NCI-H524 (cell line): Measurements from ENCODE around the gene TMEM54.
A peak's percentile ranks its signal among the peaks of the same experiment; 100 is the strongest.
"Not testable (repeated sequence)": the region's sequence is repeated elsewhere in the genome, so short reads cannot be mapped to it uniquely, and the experiment has no call there.

Experiments
- DNase-seq, 2 experiments: peaks; one replicate each; lab custom pipeline; 2025; lab: John Stamatoyannopoulos, UW

Gene TMEM54

DNA sequence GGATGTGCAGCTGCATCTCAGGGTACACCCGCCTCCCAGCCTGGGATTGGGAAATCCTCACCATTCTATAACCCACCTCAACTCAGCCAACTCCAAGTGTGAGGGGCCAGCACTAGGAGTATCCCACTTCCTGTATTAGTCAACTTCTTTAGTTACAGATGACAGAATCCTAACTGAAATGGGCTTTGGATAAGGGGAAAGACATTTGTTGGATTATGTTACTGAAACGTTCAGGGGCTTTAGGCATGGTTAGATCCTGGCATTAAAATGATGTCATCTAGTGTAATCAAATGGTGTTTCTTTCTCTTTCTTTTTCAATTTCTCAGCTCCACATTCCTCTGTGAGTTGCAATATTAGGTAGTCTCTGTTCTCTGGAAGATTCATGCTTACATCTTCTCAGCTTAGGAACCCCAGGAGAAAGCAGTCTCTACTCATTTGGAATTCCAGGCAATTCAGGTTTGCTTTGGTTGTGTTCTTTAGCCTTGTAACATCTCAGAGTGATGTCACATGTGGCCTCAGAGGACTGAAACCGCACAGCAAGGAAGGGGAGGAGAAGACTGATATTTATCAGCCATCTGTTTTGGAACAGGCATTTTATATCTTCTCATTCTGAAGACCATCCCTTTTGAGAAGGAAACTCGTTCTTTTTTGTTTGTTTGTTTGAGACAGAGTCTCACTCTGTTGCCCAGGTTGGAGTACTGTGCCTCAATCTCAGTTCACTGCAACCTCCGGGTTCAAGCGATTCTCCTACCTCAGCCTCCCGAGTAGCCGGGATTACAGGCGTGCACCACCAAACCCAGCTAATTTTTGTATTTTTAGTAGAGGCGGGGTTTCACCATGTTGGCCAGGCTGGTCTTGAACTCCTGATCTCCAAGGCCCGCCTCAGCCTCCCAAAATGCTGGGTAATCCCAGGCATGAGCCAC, 18.9 kb upstream of the TMEM54 start:
- no peak for DNase-seq

GRCh38 chr1:32918179-32918578, 17.0 kb upstream of the TMEM54 start:
- DNase-seq = no peak

GRCh38 chr1:32917521-32917920, 16.3 kb upstream of the TMEM54 start:
- no peak for DNase-seq

DNA sequence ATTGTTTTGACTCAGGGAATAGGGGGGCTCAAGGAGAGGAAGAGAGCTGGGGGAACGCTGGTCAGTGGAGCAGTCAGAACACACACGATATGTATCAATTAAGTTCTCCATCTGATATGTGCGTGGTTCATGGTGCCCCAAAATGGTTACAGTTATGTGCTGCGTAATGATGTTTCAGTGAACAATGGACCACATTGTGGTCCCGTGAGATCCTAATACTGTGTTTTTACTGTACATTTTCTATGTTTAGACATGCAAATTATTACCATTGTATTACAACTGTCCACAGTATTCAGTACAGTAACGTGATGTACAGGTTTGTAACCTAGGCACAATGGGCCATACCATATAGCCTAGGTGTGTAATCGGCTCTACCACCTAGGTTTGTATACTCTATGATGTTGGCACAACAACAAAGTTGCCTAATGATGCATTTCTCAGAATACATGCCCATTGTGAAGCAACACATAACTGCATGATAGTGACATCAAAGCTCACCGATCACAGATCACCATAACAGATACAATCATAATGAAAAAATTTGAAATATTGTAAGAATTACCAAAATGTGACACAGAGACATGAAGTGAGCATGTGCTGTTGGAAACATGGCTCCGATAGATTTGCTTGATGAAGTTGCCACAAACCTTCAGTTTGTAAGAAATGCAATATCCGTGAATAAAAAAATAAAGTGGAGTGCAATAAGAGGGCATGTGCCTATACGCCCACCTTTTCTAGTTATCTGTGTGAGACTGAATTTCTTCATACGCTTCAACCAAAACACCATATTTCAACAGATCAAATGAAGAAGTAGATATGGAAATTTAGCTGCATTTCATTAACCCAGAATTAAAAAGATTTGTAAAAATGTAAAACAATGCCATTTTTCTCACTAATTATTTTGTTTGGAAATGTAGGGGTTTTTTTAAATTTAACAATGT, 14.8 kb upstream of the TMEM54 start:
- DNase-seq = no peak

- DNase-seq = no peak
These were observed 9.1 kb upstream of the TMEM54 start for GRCh38 chr1:32910319-32910718.

GRCh38 chr1:32907435-32907834, 6.2 kb upstream of the TMEM54 start:
- DNase-seq = no peak

DNA sequence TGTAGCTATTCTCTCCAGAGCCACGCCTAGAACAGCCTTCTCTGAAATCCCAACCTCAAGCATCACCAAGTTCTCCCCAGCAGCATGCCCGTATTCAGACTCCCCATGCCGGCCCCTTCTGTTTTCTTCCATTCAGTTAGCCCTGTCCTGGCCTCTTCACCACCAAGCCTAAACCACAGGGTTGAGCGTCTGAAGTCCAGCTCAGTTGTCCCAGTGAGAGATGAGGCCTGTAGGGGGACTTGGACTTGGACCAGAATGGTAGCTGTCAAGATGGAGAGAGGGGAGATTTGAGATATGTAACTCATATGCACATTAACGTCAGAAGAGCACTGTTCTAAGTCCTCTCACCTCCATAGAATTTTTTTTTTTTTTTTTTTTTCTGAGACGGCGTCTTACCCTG, 5.5 kb upstream of the TMEM54 start:
- DNase-seq = no peak

- not testable (repeated sequence) for DNase-seq
These were observed 4.4 kb upstream of the TMEM54 start for GRCh38 chr1:32905588-32905987.

GRCh38 chr1:32904797-32905196, 3.6 kb upstream of the TMEM54 start:
- DNase-seq = no peak

DNA sequence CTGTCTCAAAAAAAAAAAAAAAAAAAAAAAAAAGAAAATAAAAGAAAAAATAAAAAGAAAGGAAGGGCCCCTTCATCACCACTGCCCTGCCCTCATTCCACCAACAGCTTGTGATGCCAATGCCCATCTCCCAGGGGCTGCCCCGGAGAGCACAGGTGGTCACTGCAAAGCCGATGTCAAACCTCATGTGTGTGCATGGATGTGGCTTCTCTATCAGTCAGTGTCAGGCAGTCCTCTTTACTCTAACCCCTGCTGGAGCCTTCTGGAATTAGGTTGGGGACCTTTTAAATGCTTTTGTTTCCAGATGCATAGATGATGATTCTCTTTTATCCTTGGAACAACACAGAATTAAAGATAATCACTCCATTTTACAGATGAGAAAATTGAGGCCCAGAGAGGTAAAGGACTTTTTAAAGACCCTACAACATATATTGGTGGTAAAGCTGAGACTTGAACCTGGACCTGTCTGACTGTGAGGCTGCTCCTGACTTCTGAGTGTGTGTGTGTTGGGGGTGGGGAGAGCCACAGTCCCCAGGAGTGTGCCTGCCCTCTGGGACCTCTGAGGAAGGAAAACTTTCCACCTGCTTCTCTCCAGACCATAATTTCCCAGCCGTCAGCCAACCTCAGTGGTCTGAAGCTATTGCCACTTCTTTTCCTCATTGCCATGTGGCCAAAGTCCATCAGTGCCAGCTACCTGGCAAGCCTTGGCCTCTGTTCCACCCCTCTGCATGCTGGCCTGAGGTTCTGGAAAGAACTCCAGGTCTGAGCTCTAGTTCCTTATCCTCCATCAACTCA, 3.0 kb upstream of the TMEM54 start:
- DNase-seq = no peak

DNA sequence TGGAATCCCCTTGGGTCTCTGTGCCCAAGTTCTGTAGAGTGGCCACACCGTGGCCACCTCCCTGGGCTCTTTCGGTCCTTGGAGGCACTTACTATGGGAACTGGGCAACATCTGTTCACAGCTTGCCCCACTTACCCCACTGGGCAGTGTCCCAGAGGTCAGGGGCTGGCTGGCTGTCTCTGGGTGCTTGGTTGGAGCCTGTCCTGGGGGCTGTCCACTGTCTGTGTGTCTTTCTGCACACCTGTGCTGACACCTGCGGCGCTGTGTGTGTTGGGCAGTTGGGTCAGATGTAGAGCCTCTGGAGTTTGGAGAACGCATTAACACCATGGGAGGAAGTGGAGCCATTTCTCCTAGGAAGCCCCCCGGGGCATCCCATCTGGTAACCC, 1.3 kb upstream of the TMEM54 start:
- no peak for DNase-seq

DNA sequence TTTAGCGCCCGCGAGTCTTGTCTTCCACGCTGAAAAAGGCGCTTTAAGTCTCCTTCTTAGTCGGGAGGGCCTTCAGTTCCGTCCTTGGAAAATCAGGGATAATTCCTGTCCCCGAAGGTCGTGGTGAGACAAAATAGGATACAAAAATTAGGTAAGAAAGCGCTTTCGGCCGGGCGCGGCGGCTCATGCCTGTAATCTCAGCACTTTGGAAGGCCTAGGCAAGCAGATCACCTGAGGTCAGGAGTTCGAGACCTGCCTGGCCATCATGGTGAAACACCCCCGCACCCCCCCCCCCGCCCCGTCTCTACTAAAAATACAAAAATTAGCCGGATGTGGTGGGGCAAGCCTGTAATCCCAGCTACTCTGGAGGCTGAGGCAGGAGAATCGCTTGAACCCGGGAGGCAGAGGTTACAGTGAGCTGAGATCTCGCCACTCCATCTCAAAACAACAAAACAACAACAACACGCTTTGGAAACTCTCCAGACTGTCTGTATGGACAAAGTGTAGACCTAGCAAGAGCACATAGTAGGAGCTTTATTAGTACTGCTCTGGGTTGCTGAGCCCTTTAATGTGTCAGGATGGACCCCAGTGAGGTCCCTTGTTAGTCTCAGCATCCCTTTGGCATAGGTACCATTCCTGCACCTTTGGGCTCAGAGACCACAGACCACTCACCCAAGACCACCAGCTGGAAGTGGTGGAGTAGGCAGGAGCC, 790 bp upstream of the TMEM54 start:
- DNase-seq = no peak

DNA sequence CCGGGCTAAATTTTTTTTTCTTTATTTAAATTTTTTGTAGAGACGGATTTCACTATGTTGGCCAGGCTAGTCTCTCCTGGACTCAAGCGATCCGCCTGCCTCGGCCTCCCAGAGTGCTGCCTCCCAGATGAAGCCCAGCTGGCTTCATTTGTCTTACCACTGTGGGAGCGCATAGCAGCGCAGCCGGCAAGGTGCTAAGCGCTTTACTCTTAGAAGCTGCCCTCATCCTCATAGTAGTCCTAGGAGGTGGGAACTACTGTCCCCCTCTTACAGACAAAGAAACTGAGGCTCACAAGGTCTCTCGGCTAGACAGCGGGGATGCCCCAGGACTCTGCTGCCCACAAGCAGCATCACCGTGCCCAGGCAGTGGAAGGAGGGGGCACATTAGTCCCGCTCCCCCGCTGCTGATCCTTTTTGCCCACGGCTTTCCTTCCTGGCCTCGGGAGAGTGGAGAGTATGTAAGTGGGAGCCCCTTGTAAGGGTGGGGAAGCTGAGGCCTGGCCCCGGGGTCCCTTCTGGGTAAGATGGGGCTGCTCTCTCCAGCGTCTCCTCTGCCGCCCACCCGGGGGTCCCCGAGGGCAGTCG, 726 bp downstream of the TMEM54 start:
- no peak for DNase-seq

DNA sequence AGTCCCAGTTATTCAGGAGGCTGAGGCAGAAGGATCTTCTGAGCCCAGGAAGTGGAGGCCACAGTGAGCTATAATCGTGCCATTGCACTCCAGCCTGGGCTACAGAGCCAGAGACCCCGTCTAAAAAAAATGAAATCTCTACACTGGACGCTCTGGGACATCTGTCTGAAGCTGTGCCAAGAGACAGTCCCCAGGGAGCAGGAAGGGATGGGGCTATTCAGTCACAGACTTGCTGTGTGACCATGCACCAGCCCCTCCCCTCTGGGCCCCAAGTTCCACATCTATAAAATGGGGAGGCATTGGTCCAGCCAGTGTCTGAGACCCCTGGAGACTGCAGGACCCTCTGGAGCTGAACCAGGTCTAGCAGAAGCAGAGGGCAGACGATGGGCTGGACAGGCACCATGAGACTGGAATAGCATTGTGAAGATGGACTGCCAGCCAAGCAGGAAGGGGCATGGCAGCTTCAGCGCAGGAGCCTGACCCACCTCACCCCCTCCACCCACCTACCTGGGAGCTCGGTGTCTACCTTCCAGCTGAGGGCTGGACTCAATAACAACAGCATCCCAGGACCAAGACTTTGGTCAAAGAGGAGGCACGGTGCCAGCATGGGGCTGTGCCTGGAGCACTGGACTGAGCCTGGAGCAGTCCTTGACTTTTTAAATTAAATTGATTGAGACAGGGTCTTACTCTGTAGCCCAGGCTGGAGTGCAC, 1.4 kb downstream of the TMEM54 start:
- DNase-seq = peak; percentile 11 to 57

GRCh38 chr1:32898958-32899357, 2.2 kb downstream of the TMEM54 start:
- DNase-seq = no peak

DNA sequence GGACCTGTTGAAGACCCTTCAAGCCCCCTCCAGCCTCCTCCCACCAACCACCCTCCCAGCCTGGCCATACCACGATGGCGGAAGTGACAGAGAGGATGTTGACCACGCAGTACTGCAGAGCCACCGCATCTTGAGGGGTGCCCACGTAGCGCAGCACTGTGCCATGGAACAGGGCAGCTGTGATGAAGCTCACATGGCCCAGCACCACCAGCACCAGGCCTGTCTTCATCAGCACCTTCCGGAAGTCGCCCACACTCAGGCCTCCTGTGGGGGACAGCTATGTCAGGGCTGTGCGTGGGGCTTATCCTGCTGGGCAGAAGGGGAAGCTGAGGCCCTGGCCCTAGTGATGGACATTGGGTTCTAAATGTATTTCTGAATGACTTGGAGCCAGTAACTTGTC, 3.1 kb downstream of the TMEM54 start:
- no peak for DNase-seq

GRCh38 chr1:32897082-32898049, 3.8 kb downstream of the TMEM54 start:
- DNase-seq = no peak

GRCh38 chr1:32896451-32896850, 4.7 kb downstream of the TMEM54 start:
- DNase-seq = no peak
